ENCODE results near the gene CENPH. TPM values are rescaled to one million over a fixed set of nuclear protein-coding genes. Genes with fewer than 3 reads are reported as not detected.
A peak's percentile ranks its signal among the peaks of the same experiment; 100 is the strongest.
"Not testable (repeated sequence)": the region's sequence is repeated elsewhere in the genome, so short reads cannot be mapped to it uniquely, and the experiment has no call there.

The CENPH gene
- total RNA-seq, 1 experiment from 2014 or later = 103 TPM

- Histone ChIP-seq H3K36me3 (peaks cover 6% of the 10 kb centered on the region; the same call in 1 of the 2 replicates), H3K9me3 (replicated peaks) (peaks cover 5% of the 10 kb centered on the region; the same call in 1 of the 2 replicates), H3K4me3 (no peak overlapping the region), H3K27me3 (no peaks in the 10 kb centered on the region), H3K4me1 (0 out of 2 replicates have a peak, but pooled peaks cover 2% of the 10 kb centered on the region), H3K27ac (no peak overlapping the region)
- no peak for DNase-seq
These were observed 63.1 kb downstream of the CENPH start for GRCh38 chr5:69252437-69252836.

- H3K27me3 ChIP-seq; H3K4me3 ChIP-seq; DNase-seq; H3K9me3 ChIP-seq (replicated peaks); H3K4me1 ChIP-seq; H3K27ac ChIP-seq: not testable (repeated sequence)
- peaks cover 24% of the 10 kb centered on the region for H3K36me3 ChIP-seq
These were observed 66.6 kb downstream of the CENPH start for GRCh38 chr5:69255940-69256339.

- peak; percentile 5 to 60 for DNase-seq
- Histone ChIP-seq H3K36me3 (peaks cover 31% of the 10 kb centered on the region), H3K4me3 (no peak overlapping the region), H3K27me3 (no peaks in the 10 kb centered on the region), H3K9me3 (replicated peaks) (no peaks in the 10 kb centered on the region), H3K27ac (peak overlapping the region; percentile 8; the same call in 1 of the 2 replicates), H3K4me1 (0 out of 2 replicates have a peak, but pooled peaks cover 3% of the 10 kb centered on the region)
These were observed 68.2 kb downstream of the CENPH start for GRCh38 chr5:69257577-69257976.

Other genes starting within 250 kb of the CENPH start
- gene SLC30A5, start 95.6 kb upstream of the CENPH start, total RNA-seq (2014; rRNA removed; shearing (Covaris generic)) = 47.0 and 51.8 TPM in 2 replicates
- gene CCNB1, start 22.4 kb upstream of the CENPH start, total RNA-seq (2014; rRNA removed; shearing (Covaris generic)) = 301 and 311 TPM in 2 replicates
- gene CDK7, start 45.3 kb downstream of the CENPH start, total RNA-seq (2014; rRNA removed; shearing (Covaris generic)) = 39.7 and 46.6 TPM in 2 replicates
- gene CCDC125, start 143.2 kb downstream of the CENPH start, total RNA-seq (2014; rRNA removed; shearing (Covaris generic)) = 2.6 and 3.7 TPM in 2 replicates
- 57.5 and 64.0 TPM in 2 replicates for gene AK6, start 179.9 kb downstream of the CENPH start, total RNA-seq (2014; rRNA removed; shearing (Covaris generic))
- 169 and 181 TPM in 2 replicates for gene TAF9, start 179.9 kb downstream of the CENPH start, total RNA-seq (2014; rRNA removed; shearing (Covaris generic))
- gene RAD17, start 180.2 kb downstream of the CENPH start, total RNA-seq (2014; rRNA removed; shearing (Covaris generic)) = 45.5 and 49.1 TPM in 2 replicates
- gene MARVELD2, start 225.5 kb downstream of the CENPH start, total RNA-seq (2014; rRNA removed; shearing (Covaris generic)) = 0.20 and 0.28 TPM in 2 replicates

All from SJCRH30 (cell line).